Activated T-cell treated with anti-CD3 and anti-CD28 coated beads, Interleukin-2, amount 50 U/mL, for 72 hours (primary cell): Measurements from ENCODE around the gene FOXK1. TPM values are rescaled to one million over a fixed set of nuclear protein-coding genes. Genes with fewer than 3 reads are reported as not detected.
"Not testable (repeated sequence)": the region's sequence is repeated elsewhere in the genome, so short reads cannot be mapped to it uniquely, and the experiment has no call there.

Experiments
- ATAC-seq, 2 donors: fragments of 150-1000 bp; cut with Tn5 transposase; replicated peaks in 1 of 2; 2 replicates each; pipeline ENCODE4 v1.10.0; 2021; ENCODE audit warnings: moderate library complexity in 2 of 2, mild to moderate bottlenecking in 1 of 2
- DNase-seq, 2 donors: peaks; one replicate each; pipeline ENCODE4 v3.0.0; 2021 to 2022; ENCODE audit warnings: mixed read lengths in 1 of 2
- H3K27ac Mint-ChIP-seq: one replicate; pipeline ENCODE4 v1.8.0; 2022; ENCODE audit warnings: mild to moderate bottlenecking, moderate library complexity, mixed read lengths
- H3K27me3 Mint-ChIP-seq: one replicate; pipeline ENCODE4 v1.8.0; 2022; ENCODE audit warnings: low read depth, mixed read lengths
- H3K36me3 Mint-ChIP-seq, 2 donors: one replicate each; pipeline ENCODE4 v1.8.0; 2022; ENCODE audit warnings: mixed read lengths in 2 of 2, mild to moderate bottlenecking in 1 of 2; ENCODE audit not compliant: insufficient read depth in 2 of 2
- H3K4me1 Mint-ChIP-seq: one replicate; pipeline ENCODE4 v1.8.0; 2022; ENCODE audit warnings: low read depth, mixed read lengths
- H3K4me3 Mint-ChIP-seq, 2 donors: one replicate each; pipeline ENCODE4 v1.8.0; 2022; ENCODE audit warnings: mild to moderate bottlenecking in 2 of 2, mixed read lengths in 2 of 2, moderate library complexity in 2 of 2
- H3K9me3 Mint-ChIP-seq, 2 donors: one replicate each; pipeline ENCODE4 v1.8.0; 2022; ENCODE audit warnings: mixed read lengths in 2 of 2
- total RNA-seq, 2 donors: library from RNA; stranded (reverse); gene quantifications; one replicate each; pipeline ENCODE4 v1.2.3, GENCODE V29; 2022

The FOXK1 gene
- total RNA-seq, 2 donors from 2014 or later, result 38.6 to 41.0 TPM

- no peak overlapping the region for H3K4me3 Mint-ChIP-seq
- no peak for DNase-seq
- ATAC-seq, result no peak
- no peaks in the 10 kb centered on the region for H3K27me3 Mint-ChIP-seq
- no peak overlapping the region for H3K27ac Mint-ChIP-seq
- H3K36me3 Mint-ChIP-seq, result peaks cover 0 to 3% of the 10 kb centered on the region in 2 donors
- H3K4me1 Mint-ChIP-seq, result peaks cover 3% of the 10 kb centered on the region
- H3K9me3 Mint-ChIP-seq, result no peaks in the 10 kb centered on the region
Observed at GRCh38 chr7:4789194-4790077, 107.3 kb downstream of the FOXK1 start.

GRCh38 chr7:4790078-4790465, 108.0 kb downstream of the FOXK1 start:
- peaks cover 0 to 3% of the 10 kb centered on the region in 2 donors for H3K36me3 Mint-ChIP-seq
- H3K27ac Mint-ChIP-seq, result no peak overlapping the region
- DNase-seq, result no peak
- peaks cover 4% of the 10 kb centered on the region for H3K4me1 Mint-ChIP-seq
- no peak overlapping the region for H3K4me3 Mint-ChIP-seq
- no peak for ATAC-seq
- H3K27me3 Mint-ChIP-seq, result no peaks in the 10 kb centered on the region
- H3K9me3 Mint-ChIP-seq, result no peaks in the 10 kb centered on the region

GRCh38 chr7:4790516-4790991, 108.5 kb downstream of the FOXK1 start:
- Mint-ChIP-seq H3K9me3 (no peaks in the 10 kb centered on the region), H3K4me3 (no peak overlapping the region), H3K36me3 (peaks cover 0 to 3% of the 10 kb centered on the region in 2 donors), H3K4me1 (peaks cover 4% of the 10 kb centered on the region), H3K27ac (no peak overlapping the region), H3K27me3 (no peaks in the 10 kb centered on the region)
- DNase-seq (no peak), ATAC-seq (no peak)

GRCh38 chr7:4791101-4791737, 109.1 kb downstream of the FOXK1 start:
- no peak for DNase-seq
- H3K27me3 Mint-ChIP-seq, result no peaks in the 10 kb centered on the region
- peaks cover 0 to 3% of the 10 kb centered on the region in 2 donors for H3K36me3 Mint-ChIP-seq
- H3K4me3 Mint-ChIP-seq, result no peak overlapping the region
- peaks cover 4% of the 10 kb centered on the region for H3K4me1 Mint-ChIP-seq
- no peak for ATAC-seq
- no peak overlapping the region for H3K27ac Mint-ChIP-seq
- H3K9me3 Mint-ChIP-seq, result no peaks in the 10 kb centered on the region

- no peaks in the 10 kb centered on the region for H3K9me3 Mint-ChIP-seq
- H3K27me3 Mint-ChIP-seq, result no peaks in the 10 kb centered on the region
- peak; percentile 77 to 87 for DNase-seq
- peak; percentile 79 to 82 for ATAC-seq
- H3K27ac Mint-ChIP-seq, result no peak overlapping the region
- peaks cover 4% of the 10 kb centered on the region for H3K4me1 Mint-ChIP-seq
- H3K36me3 Mint-ChIP-seq, result peaks cover 0 to 3% of the 10 kb centered on the region in 2 donors
- H3K4me3 Mint-ChIP-seq, result peak overlapping the region in 1 of 2 donors; percentile 42
Observed at GRCh38 chr7:4791738-4792536, 109.8 kb downstream of the FOXK1 start.

- peak overlapping the region in 1 of 2 donors; percentile 42 for H3K4me3 Mint-ChIP-seq
- H3K27ac Mint-ChIP-seq, result no peak overlapping the region
- ATAC-seq (peak; percentile 32 to 50), DNase-seq (no peak)
- H3K27me3 Mint-ChIP-seq, result no peaks in the 10 kb centered on the region
- peaks cover 4% of the 10 kb centered on the region for H3K4me1 Mint-ChIP-seq
- H3K9me3 Mint-ChIP-seq, result no peaks in the 10 kb centered on the region
- H3K36me3 Mint-ChIP-seq, result peaks cover 0 to 3% of the 10 kb centered on the region in 2 donors
Observed at GRCh38 chr7:4792537-4793126, 110.5 kb downstream of the FOXK1 start.

GRCh38 chr7:4793385-4793993, 111.4 kb downstream of the FOXK1 start:
- not testable (repeated sequence) for H3K9me3 Mint-ChIP-seq, H3K4me1 Mint-ChIP-seq, H3K27me3 Mint-ChIP-seq, H3K36me3 Mint-ChIP-seq, H3K4me3 Mint-ChIP-seq, DNase-seq, ATAC-seq, H3K27ac Mint-ChIP-seq

GRCh38 chr7:4794171-4794570, 112.1 kb downstream of the FOXK1 start:
- DNase-seq, H3K4me3 Mint-ChIP-seq, ATAC-seq, H3K9me3 Mint-ChIP-seq, H3K36me3 Mint-ChIP-seq, H3K4me1 Mint-ChIP-seq, H3K27ac Mint-ChIP-seq, H3K27me3 Mint-ChIP-seq: not testable (repeated sequence)

- Mint-ChIP-seq H3K4me1 (peaks cover 4% of the 10 kb centered on the region), H3K36me3 (peaks cover 0 to 3% of the 10 kb centered on the region in 2 donors), H3K4me3 (no peak overlapping the region), H3K9me3 (no peaks in the 10 kb centered on the region), H3K27me3 (no peaks in the 10 kb centered on the region), H3K27ac (no peak overlapping the region)
- ATAC-seq, result no peak
- DNase-seq, result no peak
Observed at GRCh38 chr7:4794591-4795350, 112.7 kb downstream of the FOXK1 start.

- DNase-seq, result no peak
- Mint-ChIP-seq H3K4me1 (peaks cover 4% of the 10 kb centered on the region), H3K27ac (no peak overlapping the region), H3K4me3 (no peak overlapping the region), H3K36me3 (peaks cover 0 to 1% of the 10 kb centered on the region in 2 donors), H3K9me3 (no peaks in the 10 kb centered on the region), H3K27me3 (no peaks in the 10 kb centered on the region)
- no peak for ATAC-seq
Observed at GRCh38 chr7:4796453-4796852, 114.4 kb downstream of the FOXK1 start.

- peak; percentile 74 to 82 for DNase-seq
- H3K4me1 Mint-ChIP-seq, result peaks cover 4% of the 10 kb centered on the region
- H3K9me3 Mint-ChIP-seq, result no peaks in the 10 kb centered on the region
- ATAC-seq, result peak; percentile 81 to 88
- no peaks in the 10 kb centered on the region for H3K36me3 Mint-ChIP-seq
- peak overlapping the region in 1 of 2 donors; percentile 40 for H3K4me3 Mint-ChIP-seq
- H3K27ac Mint-ChIP-seq, result no peak overlapping the region
- H3K27me3 Mint-ChIP-seq, result no peaks in the 10 kb centered on the region
Observed at GRCh38 chr7:4797858-4798705, 116.0 kb downstream of the FOXK1 start.
